Measurements from ENCODE around the gene SMAGP.
"Not testable (repeated sequence)": the region's sequence is repeated elsewhere in the genome, so short reads cannot be mapped to it uniquely, and the experiment has no call there.

The SMAGP gene

GRCh38 chr12:51270067-51270950, at the start of gene SMAGP:
SMAGP (minus strand) TSS chr12:51270415; CDS start chr12:51269278, 1,137 bp downstream.
- TF ChIP-seq CTCF (IDR thresholded peaks at IDR 0.05; ENCODE audit: low read length, missing control alignments), result no peak
- peak; percentile 24 for DNase-seq (ENCODE audit: low read depth)
- H3K4me3 ChIP-seq (replicated peaks; ENCODE audit: low read depth, low read length), result peak within 1 kb of the TSS; percentile 73

GRCh38 chr12:51318846-51319599, 48.8 kb upstream of the SMAGP start:
- no peak for TF ChIP-seq CTCF (IDR thresholded peaks at IDR 0.05; ENCODE audit: low read length, missing control alignments)
- no peak overlapping the region for H3K4me3 ChIP-seq (replicated peaks; ENCODE audit: low read depth, low read length)
- no peak for DNase-seq (ENCODE audit: low read depth)

GRCh38 chr12:51318057-51318806, 48.0 kb upstream of the SMAGP start:
- H3K4me3 ChIP-seq (replicated peaks; ENCODE audit: low read depth, low read length); DNase-seq (ENCODE audit: low read depth): not testable (repeated sequence)

GRCh38 chr12:51311389-51311788, 41.2 kb upstream of the SMAGP start:
- TF ChIP-seq CTCF (IDR thresholded peaks at IDR 0.05; ENCODE audit: low read length, missing control alignments), result no peak
- H3K4me3 ChIP-seq (replicated peaks; ENCODE audit: low read depth, low read length), result no peak overlapping the region
- DNase-seq (ENCODE audit: low read depth), result no peak

- peak; percentile 62 for DNase-seq (ENCODE audit: low read depth)
- no peak overlapping the region for H3K4me3 ChIP-seq (replicated peaks; ENCODE audit: low read depth, low read length)
- TF ChIP-seq CTCF (IDR thresholded peaks at IDR 0.05; ENCODE audit: low read length, missing control alignments), result no peak
Observed at GRCh38 chr12:51307655-51308593, 37.7 kb upstream of the SMAGP start.

GRCh38 chr12:51306507-51306906, 36.3 kb upstream of the SMAGP start:
- no peak for TF ChIP-seq CTCF (IDR thresholded peaks at IDR 0.05; ENCODE audit: low read length, missing control alignments)
- no peak overlapping the region for H3K4me3 ChIP-seq (replicated peaks; ENCODE audit: low read depth, low read length)
- DNase-seq (ENCODE audit: low read depth), result no peak

- DNase-seq (ENCODE audit: low read depth); H3K4me3 ChIP-seq (replicated peaks; ENCODE audit: low read depth, low read length): not testable (repeated sequence)
Observed at GRCh38 chr12:51300768-51301167, 30.6 kb upstream of the SMAGP start.

All from fibroblast of pulmonary artery (primary cell).